Astrocyte of the spinal cord (primary cell): ENCODE data around the gene CHMP5.
"Not testable (repeated sequence)": the region's sequence is repeated elsewhere in the genome, so short reads cannot be mapped to it uniquely, and the experiment has no call there.

Experiments
- DNase-seq: peaks from one replicate; pipeline ENCODE4 v3.0.0; 2011; ENCODE audit warnings: low read depth, low spot score
- H3K4me3 ChIP-seq: 2 replicates; pipeline ENCODE4 v1.5.1; 2011; ENCODE audit warnings: low read depth, mild to moderate bottlenecking, low read length, moderate library complexity
- CTCF ChIP-seq: IDR thresholded peaks from 2 replicates; pipeline ENCODE4 v1.5.1; 2012; ENCODE audit warnings: low read depth, mild to moderate bottlenecking, low read length, inconsistent platforms
- in situ Hi-C: cut with HindIII; loops from 2 replicates; pipeline ENCODE4 v1.10.0; 2017; ENCODE audit warnings: low sequenced_read_pairs

Gene CHMP5

DNA sequence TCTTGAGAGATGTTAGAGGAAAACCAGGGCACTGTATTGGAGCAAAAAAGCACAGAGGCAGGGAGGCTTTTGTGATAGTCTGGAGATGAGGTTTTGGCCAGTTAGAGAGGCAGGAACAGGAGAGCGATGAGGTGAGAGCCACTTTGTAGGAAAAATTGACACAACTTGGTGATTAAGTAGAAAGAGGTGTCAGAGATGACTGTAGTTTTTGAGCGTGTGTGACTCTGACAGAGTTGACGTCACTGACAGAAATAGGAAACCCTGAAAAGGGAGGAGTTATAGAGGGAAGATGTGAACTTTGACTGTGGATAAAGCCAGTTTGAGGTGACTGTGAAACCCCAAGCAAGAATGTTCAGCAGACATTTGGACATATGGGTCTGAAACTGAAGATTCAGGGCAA lies 41.2 kb downstream of the CHMP5 start:
- no peak for DNase-seq
- TF ChIP-seq CTCF: no peak
- H3K4me3 ChIP-seq: no peak overlapping the region
- in situ Hi-C loops: no loop called here

- no peak for TF ChIP-seq CTCF
- in situ Hi-C loops: no loop called here
- H3K4me3 ChIP-seq: no peak overlapping the region
- DNase-seq: peak; percentile 19
Measured at GRCh38 chr9:33307067-33307466, 42.2 kb downstream of the CHMP5 start.

DNA sequence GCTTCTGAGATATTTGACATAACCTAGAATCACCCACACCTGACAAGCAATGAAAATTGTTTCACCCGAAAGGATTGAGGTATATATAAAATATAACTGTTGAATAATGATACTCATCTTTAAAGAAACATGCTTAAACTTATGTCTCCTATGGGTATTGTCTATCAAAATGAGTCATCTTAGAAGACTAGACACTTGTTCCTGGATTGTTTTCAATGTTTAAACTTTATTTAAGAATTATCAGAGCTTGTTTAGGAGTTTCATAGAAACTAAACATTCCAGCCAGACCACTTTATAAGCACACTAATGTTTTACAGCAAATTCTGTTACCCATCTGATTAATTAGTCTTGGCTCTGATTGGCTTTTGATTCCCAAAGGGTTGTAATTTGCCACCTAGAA lies 45.1 kb downstream of the CHMP5 start:
- in situ Hi-C loops: no loop called here
- DNase-seq: no peak
- H3K4me3 ChIP-seq: no peak overlapping the region
- TF ChIP-seq CTCF: no peak

- H3K4me3 ChIP-seq: no peak overlapping the region
- in situ Hi-C loops: no loop called here
- no peak for DNase-seq
Measured at GRCh38 chr9:33310748-33311147, 45.9 kb downstream of the CHMP5 start.

GRCh38 chr9:33311953-33312352 lies 47.1 kb downstream of the CHMP5 start:
- no peak for TF ChIP-seq CTCF
- in situ Hi-C loops: no loop called here
- no peak for DNase-seq
- no peak overlapping the region for H3K4me3 ChIP-seq

More at GRCh38 chr9:33310748-33311147, 45.9 kb downstream of the CHMP5 start:
- no peak for TF ChIP-seq CTCF

DNA sequence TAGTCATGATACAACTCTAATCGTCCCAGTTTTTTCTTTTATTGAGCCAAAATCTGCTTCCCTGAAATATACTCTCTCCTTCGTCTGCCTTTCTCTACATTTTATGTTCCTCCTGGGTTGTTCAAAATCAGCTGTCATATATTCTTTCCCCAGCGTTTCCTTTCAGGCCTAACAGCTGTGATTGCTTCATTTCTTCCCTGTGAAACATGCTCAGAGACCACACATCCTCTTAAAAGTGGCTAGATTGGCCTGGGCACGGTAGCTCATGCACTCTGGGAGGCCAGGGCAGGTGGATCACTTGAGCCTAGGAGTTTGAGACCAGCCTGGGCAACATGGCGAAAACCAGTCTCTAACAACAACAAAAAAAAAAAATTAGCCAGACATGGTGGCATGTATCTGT lies 50.5 kb downstream of the CHMP5 start:
- no peak for TF ChIP-seq CTCF
- no peak overlapping the region for H3K4me3 ChIP-seq
- DNase-seq: no peak
- in situ Hi-C loops: no loop called here

GRCh38 chr9:33317136-33317535 lies 52.3 kb downstream of the CHMP5 start:
- H3K4me3 ChIP-seq, DNase-seq, in situ Hi-C loops: not testable (repeated sequence)
